GM12878 (cell line): ENCODE measurements around the gene ZNF396. TPM values are rescaled to one million over a fixed set of nuclear protein-coding genes. Genes with fewer than 3 reads are reported as not detected.
A peak's percentile ranks its signal among the peaks of the same experiment; 100 is the strongest.

Experiments
- ATAC-seq: fragments of 200-7000 bp; cut with Tn5 transposase; 3 replicates; pipeline ENCODE4 v1.9.1; 2020; ENCODE audit warnings: mild to moderate bottlenecking, moderate library complexity
- BruUV-seq: library from RNA; stranded (reverse); fragments of 400-500 nt; replicated peaks from 2 replicates; lab custom pipeline; 2021; lab: Mats Ljungman, UMichigan
- CTCF ChIA-PET: fragments of 300-600 bp; sonication (Branson Sonifier 250); formaldehyde crosslinking; extraction: SDS; loops from one replicate; lab custom pipeline; 2021; ENCODE audit warnings: inconsistent platforms; lab: Yijun Ruan, JAX
- POLR2A ChIA-PET: fragments of 350-600 bp; formaldehyde crosslinking; extraction: SDS; loops from one replicate; lab custom pipeline; 2021; ENCODE audit warnings: inconsistent platforms; lab: Charles Lee
- RAD21 ChIA-PET: fragments of 300-600 bp; sonication (Branson Sonifier 250); formaldehyde crosslinking; loops from one replicate; lab custom pipeline; 2023; ENCODE audit warnings: antibody characterized with exemption; ENCODE audit not compliant: unreplicated experiment; lab: Charles Lee
- SMC1A ChIA-PET: fragments of 300-600 bp; sonication (Branson Sonifier 250); formaldehyde crosslinking; loops from one replicate; lab custom pipeline; 2023; ENCODE audit not compliant: unreplicated experiment, uncharacterized antibody; lab: Charles Lee
- DNase-seq: peaks from one replicate; pipeline ENCODE4 v3.0.0-alpha.2; 2011; ENCODE audit warnings: low read depth, low spot score
- FAIRE-seq: peaks from 3 replicates; lab custom pipeline; 2011; peaks lifted over from hg19 to GRCh38; lab: Jason Lieb, UNC
- H2AFZ ChIP-seq: 2 replicates; pipeline ENCODE4 v1.6.0; 2011; ENCODE audit warnings: low read depth, low read length, control low read depth; ENCODE audit not compliant: control insufficient read depth
- H3K27ac ChIP-seq: 2 replicates; pipeline ENCODE4 v1.5.1; 2011; ENCODE audit warnings: control low read depth; ENCODE audit not compliant: control insufficient read depth, insufficient read depth
- H3K27me3 ChIP-seq, 2 experiments: replicated peaks in 1 of 2; 2 replicates each; pipeline versions ENCODE4 v1.6.0 to v1.6.1; 2011; ENCODE audit warnings: low read length in 1 of 2; ENCODE audit not compliant: control insufficient read depth in 2 of 2, insufficient read depth in 2 of 2
- H3K36me3 ChIP-seq, 2 experiments: 2 replicates each; pipeline ENCODE4 v1.5.1; 2011; ENCODE audit warnings: low read length in 1 of 2; ENCODE audit not compliant: control insufficient read depth in 2 of 2, insufficient read depth in 2 of 2
- H3K4me1 ChIP-seq: 2 replicates; pipeline ENCODE4 v1.6.1; 2011; ENCODE audit warnings: mild to moderate bottlenecking, low read length, moderate library complexity, mixed read lengths; ENCODE audit not compliant: control insufficient read depth, insufficient read depth
- H3K4me2 ChIP-seq: 2 replicates; pipeline ENCODE4 v1.6.0; 2011; ENCODE audit warnings: control low read depth; ENCODE audit not compliant: control insufficient read depth, insufficient read depth
- H3K4me3 ChIP-seq: fragments of 200-600 bp; sonication (generic); 2 replicates; pipeline ENCODE4 v1.5.1; 2016
- H3K79me2 ChIP-seq: 2 replicates; pipeline ENCODE4 v1.6.0; 2011; ENCODE audit warnings: low read length; ENCODE audit not compliant: control insufficient read depth, insufficient read depth
- H3K9ac ChIP-seq: 2 replicates; pipeline ENCODE4 v1.8.0; 2011; ENCODE audit warnings: low read length, control low read depth, mixed read lengths; ENCODE audit not compliant: control insufficient read depth, insufficient read depth
- H3K9me3 ChIP-seq: replicated peaks from 3 replicates; pipeline ENCODE4 v1.5.1; 2011; ENCODE audit warnings: mild to moderate bottlenecking, low read length; ENCODE audit not compliant: control insufficient read depth, insufficient read depth
- H4K20me1 ChIP-seq: 2 replicates; pipeline ENCODE4 v1.6.0; 2011; ENCODE audit not compliant: control insufficient read depth, insufficient read depth
- IKZF1 ChIP-seq: fragments of 450-650 bp; conservative IDR thresholded peaks from 2 replicates; pipeline ENCODE4 v1.6.1; 2017; ENCODE audit warnings: antibody characterized with exemption, mild to moderate bottlenecking
- IKZF2 ChIP-seq, 2 experiments: fragments of 450-650 bp; IDR thresholded peaks; 2 replicates each; pipeline ENCODE4 v1.6.1; 2017; ENCODE audit warnings: mild to moderate bottlenecking in 2 of 2, moderate library complexity in 2 of 2
- MEF2B ChIP-seq: fragments of 450-650 bp; IDR thresholded peaks from 2 replicates; pipeline ENCODE4 v1.6.1; 2018; ENCODE audit warnings: mild to moderate bottlenecking, moderate library complexity; ENCODE audit not compliant: partially characterized antibody, poor library complexity, severe bottlenecking
- MTA2 ChIP-seq: fragments of 450-650 bp; IDR thresholded peaks from 2 replicates; pipeline ENCODE4 v1.6.1; 2016; ENCODE audit warnings: low read depth, mild to moderate bottlenecking, moderate library complexity
- NFYA ChIP-seq: IDR thresholded peaks from 2 replicates; pipeline ENCODE4 v1.6.1; 2011; ENCODE audit warnings: low read depth, mild to moderate bottlenecking, low read length, improper control_type of control experiment, borderline replicate concordance
- RUNX3 ChIP-seq: IDR thresholded peaks from 2 replicates; pipeline ENCODE4 v1.6.1; 2012; ENCODE audit warnings: low read length, inconsistent platforms
- SUPT20H ChIP-seq: IDR thresholded peaks from 2 replicates; pipeline ENCODE4 v1.6.1; 2011; ENCODE audit warnings: low read depth, mild to moderate bottlenecking, low read length, moderate library complexity, borderline replicate concordance; ENCODE audit not compliant: control insufficient read depth
- WGBS: methylation state at CpG from one replicate; pipeline ENCODE4 v1.1.6; 2016; ENCODE audit warnings: low lambda C conversion rate; ENCODE audit not compliant: insufficient replicate concordance, insufficient coverage; ENCODE audit errors: missing lambda C conversion rate; 5-methylcytosine and 5-hydroxymethylcytosine counted together
- in situ Hi-C: fragments of 300-500 bp; cut with MboI; formaldehyde crosslinking; loops from 9 replicates; pipeline ENCODE4 v1.14.3; 2018; ENCODE audit warnings: mixed read lengths
- intact Hi-C: fragments of 100-400 bp; cut with micrococcal nuclease; formaldehyde crosslinking; loops from one replicate; pipeline ENCODE4 v1.14.2; 2022; ENCODE audit not compliant: unreplicated experiment
- polyA plus RNA-seq, 11 experiments: library from polyadenylated mRNA; depleted of rRNA in 4 of 11; unstranded in 6 of 11; stranded (reverse) in 5 of 11; fragments of >200 nt; fragmentation: Nextera tagmentation in 4 of 11; fragmentation: Illumina TruSeq in 1 of 11; extraction: Ambion mirVana in 4 of 11; extraction: Trizol in 1 of 11; gene quantifications; 1 replicate in 1 of 11; 2 replicates in 10 of 11; pipeline versions ENCODE4 v1.2.1 to v1.2.3, GENCODE V29; 2011 to 2016; ENCODE audit warnings: inconsistent platforms in 2 of 11, missing spikeins in 2 of 11, low read depth in 1 of 11
- total RNA-seq, 4 experiments: library from RNA; depleted of rRNA in 3 of 4; stranded (reverse); fragments of >200 nt in 3 of 4; fragmentation: Illumina TruSeq in 1 of 4; extraction: Trizol in 1 of 4; gene quantifications; 2 replicates each; pipeline versions ENCODE4 v1.2.1 to v1.2.3, GENCODE V29; 2013 to 2021
- TF ChIP-seq, protein P1 (sequence below): fragments of 450-650 bp; IDR thresholded peaks from 2 replicates; pipeline ENCODE4 v1.6.1; 2016; ENCODE audit warnings: mild to moderate bottlenecking

ZNF396 gene
- total and polyA plus RNA-seq, 10 of the 15 experiments (the other 5 are each of a cell fraction or from before 2014, with no cell fraction given): 0.14 to 0.79 (median 0.47) TPM

DNA sequence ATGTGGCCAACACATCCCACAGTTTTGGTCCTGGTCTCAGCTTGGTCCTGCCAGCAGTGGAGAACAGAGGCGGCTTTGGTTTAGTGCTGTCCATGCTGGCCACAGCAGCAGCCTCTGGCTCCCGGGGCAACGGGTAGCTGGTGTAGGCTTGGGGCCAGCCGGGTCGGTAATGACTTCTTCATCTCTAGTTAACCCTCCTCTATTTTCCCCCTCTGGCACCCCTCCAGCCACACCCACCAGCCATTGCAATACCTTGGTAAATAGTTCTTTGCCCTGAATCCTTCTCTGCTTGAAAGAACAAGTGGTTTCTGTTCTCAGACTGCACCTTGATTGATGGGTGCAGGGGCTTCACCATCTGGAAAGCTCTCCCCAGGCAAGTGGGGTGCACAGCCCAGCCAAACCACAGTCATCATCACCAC is 31.7 kb upstream of the ZNF396 start:
- ChIA-PET POLR2A (interaction anchor here (1.5 kb wide), 1 partner anchor 58 kb away, joined by 5 read pairs; no protein-coding TSS in a partner anchor), SMC1A (interaction anchor here (1.0 to 4.5 kb wide), 17 partner anchors 15 to 400 kb away, joined by 3 to 29 read pairs (median 4); no protein-coding TSS in a partner anchor), CTCF (interaction anchor here (0.8 to 4.4 kb wide), 20 partner anchors 14 to 876 kb away, joined by 3 to 35 read pairs (median 4); partner anchors contain the start of gene INO80C), RAD21 (interaction anchor here (0.9 to 4.2 kb wide), 13 partner anchors 9 to 348 kb away, joined by 3 to 24 read pairs (median 5); no protein-coding TSS in a partner anchor)
- Histone ChIP-seq H3K9me3 (no peaks in the 10 kb centered on the region), H3K27ac (no peak overlapping the region), H3K36me3 (no peaks in the 10 kb centered on the region), H3K9ac (no peak overlapping the region), H4K20me1 (no peaks in the 10 kb centered on the region), H3K4me1 (peaks cover 24% of the 10 kb centered on the region), H3K4me2 (no peak overlapping the region)
- 95% methylated on average over 5 of the region's 5 CpGs for WGBS
- BruUV-seq: no TSS peak
- ATAC-seq: peak; percentile 56
- in situ Hi-C loops: loop anchor here (10.0 kb wide), 1 partner anchor 546 kb away; no protein-coding TSS in a partner anchor
- DNase-seq: no peak
- TF ChIP-seq, protein P1, sequence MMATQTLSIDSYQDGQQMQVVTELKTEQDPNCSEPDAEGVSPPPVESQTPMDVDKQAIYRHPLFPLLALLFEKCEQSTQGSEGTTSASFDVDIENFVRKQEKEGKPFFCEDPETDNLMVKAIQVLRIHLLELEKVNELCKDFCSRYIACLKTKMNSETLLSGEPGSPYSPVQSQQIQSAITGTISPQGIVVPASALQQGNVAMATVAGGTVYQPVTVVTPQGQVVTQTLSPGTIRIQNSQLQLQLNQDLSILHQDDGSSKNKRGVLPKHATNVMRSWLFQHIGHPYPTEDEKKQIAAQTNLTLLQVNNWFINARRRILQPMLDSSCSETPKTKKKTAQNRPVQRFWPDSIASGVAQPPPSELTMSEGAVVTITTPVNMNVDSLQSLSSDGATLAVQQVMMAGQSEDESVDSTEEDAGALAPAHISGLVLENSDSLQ: peak; percentile 76
- no peak for TF ChIP-seq MEF2B
- no peak for TF ChIP-seq SUPT20H
- TF ChIP-seq RUNX3: peak; percentile 9; the same call in 1 of the 2 replicates
- peak; percentile 39; the same call in 1 of the 2 replicates for TF ChIP-seq MTA2
- peak; percentile 21 to 28; a peak in 2 of 4 replicates for TF ChIP-seq IKZF2 (IDR thresholded peaks at IDR 0.05)
- TF ChIP-seq IKZF1: peak; percentile 36; the same call in 1 of the 2 replicates
- TF ChIP-seq NFYA: no peak
- TF ChIP-seq, all 136 proteins: peak for 5
- no peak overlapping the region for H3K4me3 ChIP-seq
- no peak overlapping the region for H2AFZ ChIP-seq
- no peaks in the 10 kb centered on the region for H3K79me2 ChIP-seq
- FAIRE-seq: no peak
- H3K27me3 ChIP-seq: no peaks in the 10 kb centered on the region
- intact Hi-C loops: loop anchor here (1.0 to 10.0 kb wide), 5 partner anchors 88 to 348 kb away; partner anchors contain the start of gene INO80C
